ENCODE results near the gene FAM124A.

FAM124A gene

GRCh38 chr13:51326777-51327176 lies 104.6 kb downstream of the FAM124A start:
- H3K4me3 Mint-ChIP-seq = no peak overlapping the region
- H3K9me3 Mint-ChIP-seq = no peaks in the 10 kb centered on the region
- no peak overlapping the region for H3K27ac Mint-ChIP-seq
- no peaks in the 10 kb centered on the region for H3K27me3 Mint-ChIP-seq (ENCODE audit: low read depth)
- no peaks in the 10 kb centered on the region for H3K4me1 Mint-ChIP-seq
- H3K36me3 Mint-ChIP-seq (ENCODE audit: low read depth) = no peaks in the 10 kb centered on the region
- TF ChIP-seq CTCF (IDR thresholded peaks at IDR 0.05; ENCODE audit: unreplicated experiment in 3 of 3) = no peak

GRCh38 chr13:51327961-51328360 lies 105.8 kb downstream of the FAM124A start:
- Mint-ChIP-seq H3K4me1 (no peaks in the 10 kb centered on the region), H3K9me3 (no peaks in the 10 kb centered on the region), H3K4me3 (no peak overlapping the region), H3K27ac (no peak overlapping the region), H3K27me3 (ENCODE audit: low read depth) (no peaks in the 10 kb centered on the region), H3K36me3 (ENCODE audit: low read depth) (no peaks in the 10 kb centered on the region)
- no peak for TF ChIP-seq CTCF (IDR thresholded peaks at IDR 0.05; ENCODE audit: unreplicated experiment in 3 of 3)

GRCh38 chr13:51328488-51328887 lies 106.3 kb downstream of the FAM124A start:
- H3K36me3 Mint-ChIP-seq (ENCODE audit: low read depth) = no peaks in the 10 kb centered on the region
- no peak overlapping the region for H3K27ac Mint-ChIP-seq
- H3K27me3 Mint-ChIP-seq (ENCODE audit: low read depth) = no peaks in the 10 kb centered on the region
- H3K4me3 Mint-ChIP-seq = no peak overlapping the region
- H3K4me1 Mint-ChIP-seq = no peaks in the 10 kb centered on the region
- no peaks in the 10 kb centered on the region for H3K9me3 Mint-ChIP-seq
- TF ChIP-seq CTCF (IDR thresholded peaks at IDR 0.05; ENCODE audit: unreplicated experiment in 3 of 3) = no peak

- H3K27ac Mint-ChIP-seq = no peak overlapping the region
- no peaks in the 10 kb centered on the region for H3K27me3 Mint-ChIP-seq (ENCODE audit: low read depth)
- no peaks in the 10 kb centered on the region for H3K4me1 Mint-ChIP-seq
- no peaks in the 10 kb centered on the region for H3K9me3 Mint-ChIP-seq
- no peak overlapping the region for H3K4me3 Mint-ChIP-seq
- no peaks in the 10 kb centered on the region for H3K36me3 Mint-ChIP-seq (ENCODE audit: low read depth)
- TF ChIP-seq CTCF (IDR thresholded peaks at IDR 0.05; ENCODE audit: unreplicated experiment in 3 of 3) = no peak
Measured at GRCh38 chr13:51329606-51330005, 107.4 kb downstream of the FAM124A start.

GRCh38 chr13:51330791-51331190 lies 108.6 kb downstream of the FAM124A start:
- Mint-ChIP-seq H3K27ac (no peak overlapping the region), H3K27me3 (ENCODE audit: low read depth) (no peaks in the 10 kb centered on the region), H3K4me3 (no peak overlapping the region), H3K9me3 (no peaks in the 10 kb centered on the region), H3K4me1 (no peaks in the 10 kb centered on the region), H3K36me3 (ENCODE audit: low read depth) (no peaks in the 10 kb centered on the region)
- no peak for TF ChIP-seq CTCF (IDR thresholded peaks at IDR 0.05; ENCODE audit: unreplicated experiment in 3 of 3)

GRCh38 chr13:51331354-51331861 lies 109.2 kb downstream of the FAM124A start:
- TF ChIP-seq CTCF (IDR thresholded peaks at IDR 0.05; ENCODE audit: unreplicated experiment in 3 of 3) = no peak
- H3K27ac Mint-ChIP-seq = no peak overlapping the region

More at GRCh38 chr13:51331354-51331861, 109.2 kb downstream of the FAM124A start:
- H3K27me3 Mint-ChIP-seq (ENCODE audit: low read depth) = no peaks in the 10 kb centered on the region
- H3K4me1 Mint-ChIP-seq = no peaks in the 10 kb centered on the region
- H3K4me3 Mint-ChIP-seq = no peak overlapping the region
- H3K9me3 Mint-ChIP-seq = no peaks in the 10 kb centered on the region
- H3K36me3 Mint-ChIP-seq (ENCODE audit: low read depth) = no peaks in the 10 kb centered on the region

Data from nephron (organoid).